Smooth muscle cell (in vitro differentiated cells): ENCODE data around the gene PDE4DIP. TPM values are rescaled to one million over a fixed set of nuclear protein-coding genes. Genes with fewer than 3 reads are reported as not detected.
"Not testable (repeated sequence)": the region's sequence is repeated elsewhere in the genome, so short reads cannot be mapped to it uniquely, and the experiment has no call there.

Experiments used
- DNase-seq: peaks from one replicate; lab custom pipeline; 2025; ENCODE audit not compliant: unreplicated experiment; lab: John Stamatoyannopoulos, UW
- H2AFZ ChIP-seq: fragments of 200-600 bp; sonication (generic); 2 replicates; pipeline ENCODE4 v1.6.0; 2016; ENCODE audit warnings: antibody characterized with exemption, low read depth, mild to moderate bottlenecking
- H3F3A ChIP-seq: fragments of 200-600 bp; sonication (generic); 2 replicates; pipeline ENCODE4 v1.6.0; 2017; ENCODE audit warnings: antibody characterized with exemption, low read depth
- H3K27ac ChIP-seq: fragments of 200-600 bp; sonication (generic); 2 replicates; pipeline ENCODE4 v1.5.1; 2016; ENCODE audit warnings: low read depth, mild to moderate bottlenecking
- H3K27me3 ChIP-seq: fragments of 200-600 bp; sonication (generic); 2 replicates; pipeline ENCODE4 v1.6.1; 2016; ENCODE audit warnings: low read depth, mild to moderate bottlenecking
- H3K36me3 ChIP-seq: fragments of 200-600 bp; sonication (generic); 2 replicates; pipeline ENCODE4 v1.5.1; 2016; ENCODE audit warnings: low read depth
- H3K4me1 ChIP-seq: fragments of 200-600 bp; sonication (generic); 2 replicates; pipeline ENCODE4 v1.5.1; 2016; ENCODE audit warnings: low read depth
- H3K4me2 ChIP-seq: fragments of 200-600 bp; sonication (generic); 2 replicates; pipeline ENCODE4 v1.6.0; 2016; ENCODE audit warnings: mild to moderate bottlenecking
- H3K4me3 ChIP-seq: fragments of 200-600 bp; sonication (generic); 2 replicates; pipeline ENCODE4 v1.5.1; 2016; ENCODE audit warnings: mild to moderate bottlenecking
- H3K79me2 ChIP-seq: fragments of 200-600 bp; sonication (generic); 2 replicates; pipeline ENCODE4 v1.6.0; 2016; ENCODE audit warnings: low read depth, mild to moderate bottlenecking
- H3K9ac ChIP-seq: fragments of 200-600 bp; sonication (generic); 2 replicates; pipeline ENCODE4 v1.6.0; 2016; ENCODE audit warnings: low read depth
- H3K9me3 ChIP-seq: fragments of 200-600 bp; sonication (generic); replicated peaks from 2 replicates; pipeline ENCODE4 v1.5.1; 2016; ENCODE audit warnings: low read depth
- H4K20me1 ChIP-seq: fragments of 200-600 bp; sonication (generic); 2 replicates; pipeline ENCODE4 v1.6.0; 2016; ENCODE audit warnings: low read depth
- WGBS: methylation state at CpG from one replicate; pipeline ENCODE4 v1.1.7; 2016; ENCODE audit warnings: low lambda C conversion rate; 5-methylcytosine and 5-hydroxymethylcytosine counted together
- polyA plus RNA-seq: library from polyadenylated mRNA; unstranded; fragments of >200 nt; fragmentation: Nextera tagmentation; extraction: Ambion mirVana; gene quantifications from 2 replicates; pipeline ENCODE4 v1.2.1, GENCODE V29; 2016
- small RNA-seq: library from RNA; depleted of rRNA; stranded (forward); fragments of <200 nt; gene quantifications from one replicate; pipeline ENCODE3, GENCODE V24; 2014
- total RNA-seq: library from RNA; depleted of rRNA; stranded (reverse); fragments of >200 nt; gene quantifications from 2 replicates; pipeline ENCODE4 v1.2.3, GENCODE V29; 2014

PDE4DIP gene
- total and polyA plus RNA-seq, 2 experiments from 2014 or later: 44.5 to 48.8 TPM

GRCh38 chr1:149064611-149065010 lies 220.4 kb downstream of the PDE4DIP start:
- not testable (repeated sequence) for H3K79me2 ChIP-seq, H2AFZ ChIP-seq, H3K4me2 ChIP-seq, H4K20me1 ChIP-seq, H3K9ac ChIP-seq, H3F3A ChIP-seq, H3K9me3 ChIP-seq, H3K4me1 ChIP-seq, H3K27ac ChIP-seq, H3K27me3 ChIP-seq, H3K4me3 ChIP-seq, DNase-seq, H3K36me3 ChIP-seq
- WGBS: 89% methylated on average over 3 of the region's 3 CpGs

- not testable (repeated sequence) for H3F3A ChIP-seq, DNase-seq, H3K9me3 ChIP-seq, H3K4me1 ChIP-seq, H3K36me3 ChIP-seq, H3K79me2 ChIP-seq, H3K4me2 ChIP-seq, H3K27me3 ChIP-seq, H4K20me1 ChIP-seq, H3K9ac ChIP-seq, H3K27ac ChIP-seq, H3K4me3 ChIP-seq, H2AFZ ChIP-seq
- 55% methylated on average over 6 of the region's 9 CpGs for WGBS
Observed at GRCh38 chr1:149075505-149076127, 231.4 kb downstream of the PDE4DIP start.

Small RNA genes within 50 kb of the gene (small RNA-seq; reads per million reads assigned to genes)
- gene RN7SKP88: not detected
- not detected for gene RNU2-38P

Other genes with a start within 250 kb of the PDE4DIP start
- 11.4 and 19.1 TPM in 2 replicates for gene NBPF14, start 248.4 kb upstream of the PDE4DIP start, total RNA-seq
- 27.4 and 30.8 TPM in 2 replicates for gene NBPF14, start 248.4 kb upstream of the PDE4DIP start, polyA plus RNA-seq
- 31.5 and 40.8 TPM in 2 replicates for gene NUDT4B, start 95.7 kb upstream of the PDE4DIP start, total RNA-seq
- 6.5 and 8.6 TPM in 2 replicates for gene NUDT4B, start 95.7 kb upstream of the PDE4DIP start, polyA plus RNA-seq